MM.1S (cell line): ENCODE results near the gene CHST13.

Experiments used
- DNase-seq: peaks from one replicate; pipeline ENCODE4 v3.0.0-alpha.2; 2015
- H2AFZ ChIP-seq: fragments of 300-600 bp; sonication (generic); 2 replicates; pipeline ENCODE4 v1.6.0; 2016; ENCODE audit warnings: antibody characterized with exemption, low read length
- H3F3A ChIP-seq: fragments of 300-600 bp; sonication (generic); 2 replicates; pipeline ENCODE4 v1.6.1; 2016; ENCODE audit warnings: mild to moderate bottlenecking, antibody characterized with exemption, low read length, moderate library complexity, mixed read lengths; ENCODE audit not compliant: insufficient read depth
- H3K27ac ChIP-seq: fragments of 300-600 bp; sonication (generic); 2 replicates; pipeline ENCODE4 v1.5.1; 2016; ENCODE audit warnings: mild to moderate bottlenecking, low read length
- H3K27me3 ChIP-seq: fragments of 300-600 bp; sonication (generic); replicated peaks from 2 replicates; pipeline ENCODE4 v1.6.0; 2016; ENCODE audit warnings: low read length; ENCODE audit not compliant: insufficient read depth
- H3K36me3 ChIP-seq: fragments of 300-600 bp; sonication (generic); replicated peaks from 2 replicates; pipeline ENCODE4 v1.6.1; 2016; ENCODE audit warnings: mild to moderate bottlenecking, low read length, mixed read lengths; ENCODE audit not compliant: insufficient read depth
- H3K4me1 ChIP-seq: fragments of 300-600 bp; sonication (generic); 2 replicates; pipeline ENCODE4 v1.6.1; 2016; ENCODE audit warnings: low read length, mixed read lengths
- H3K4me2 ChIP-seq: fragments of 300-600 bp; sonication (generic); 2 replicates; pipeline ENCODE4 v1.6.0; 2016; ENCODE audit warnings: low read depth, low read length
- H3K4me3 ChIP-seq: fragments of 300-600 bp; sonication (generic); 2 replicates; pipeline ENCODE4 v1.5.1; 2016; ENCODE audit warnings: low read length, mixed read lengths
- H3K79me2 ChIP-seq: fragments of 300-600 bp; sonication (generic); 2 replicates; pipeline ENCODE4 v1.6.1; 2016; ENCODE audit warnings: mixed run types, low read length, mixed read lengths
- H3K9ac ChIP-seq: fragments of 300-600 bp; sonication (generic); 2 replicates; pipeline ENCODE4 v1.6.1; 2016; ENCODE audit warnings: low read length, mixed read lengths
- H3K9me2 ChIP-seq: fragments of 300-600 bp; sonication (generic); replicated peaks from 2 replicates; pipeline ENCODE4 v1.6.1; 2016; ENCODE audit warnings: mild to moderate bottlenecking, low read length, mixed read lengths; ENCODE audit not compliant: insufficient read depth
- H3K9me3 ChIP-seq: fragments of 300-600 bp; sonication (generic); replicated peaks from 2 replicates; pipeline ENCODE4 v1.6.1; 2016; ENCODE audit warnings: mild to moderate bottlenecking, low read length, mixed read lengths; ENCODE audit not compliant: insufficient read depth
- H4K20me1 ChIP-seq: fragments of 300-600 bp; sonication (generic); 2 replicates; pipeline ENCODE4 v1.6.1; 2016; ENCODE audit warnings: mild to moderate bottlenecking, low read length, moderate library complexity, mixed read lengths; ENCODE audit not compliant: insufficient read depth
- EZH2 ChIP-seq: fragments of 300-600 bp; sonication (generic); optimal IDR thresholded peaks from 2 replicates; pipeline ENCODE3; 2017; ENCODE audit warnings: low read depth, mild to moderate bottlenecking, antibody characterized with exemption, low read length, mixed read lengths
- EZH2phosphoT487 ChIP-seq: fragments of 300-600 bp; sonication (generic); IDR thresholded peaks from 2 replicates; pipeline ENCODE4 v1.6.1; 2018; ENCODE audit warnings: antibody characterized with exemption, low read length
- TF ChIP-seq, protein P1 (sequence below): fragments of 300-600 bp; sonication (generic); IDR thresholded peaks from 2 replicates; pipeline ENCODE4 v1.5.1; 2016; ENCODE audit warnings: antibody characterized with exemption, low read length, mixed read lengths

CHST13 gene

DNA sequence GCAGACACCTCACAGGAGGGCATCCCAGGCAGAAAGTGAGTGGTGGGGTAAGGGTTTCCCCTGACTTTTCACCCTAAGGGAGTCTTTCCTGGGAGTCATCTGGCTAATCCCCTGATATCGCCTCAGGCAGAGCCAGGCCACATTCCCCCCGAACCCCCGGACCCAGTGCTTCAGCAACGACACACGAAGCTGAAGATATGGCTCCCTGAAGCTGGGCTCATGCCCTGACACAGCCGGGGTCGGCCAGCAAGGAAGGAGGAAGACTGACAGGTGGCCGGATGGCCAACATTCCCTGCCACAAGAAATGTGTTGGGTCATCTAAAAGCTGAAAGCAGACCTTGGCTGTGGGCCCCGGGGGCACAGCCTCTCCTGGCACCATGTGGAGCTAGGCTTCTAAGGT, 14.4 kb downstream of the CHST13 start:
- Histone ChIP-seq H3K9me3 (no peaks in the 10 kb centered on the region), H2AFZ (no peak overlapping the region), H3K9me2 (no peaks in the 10 kb centered on the region), H3K9ac (no peak overlapping the region), H3K36me3 (no peaks in the 10 kb centered on the region), H3K27me3 (peaks cover 44% of the 10 kb centered on the region), H3K4me2 (no peak overlapping the region), H3F3A (no peaks in the 10 kb centered on the region), H3K4me1 (no peaks in the 10 kb centered on the region), H3K4me3 (no peak overlapping the region), H3K27ac (no peak overlapping the region), H3K79me2 (no peaks in the 10 kb centered on the region), H4K20me1 (no peaks in the 10 kb centered on the region)
- no peak for TF ChIP-seq EZH2
- no peak for TF ChIP-seq EZH2phosphoT487
- TF ChIP-seq, protein P1, sequence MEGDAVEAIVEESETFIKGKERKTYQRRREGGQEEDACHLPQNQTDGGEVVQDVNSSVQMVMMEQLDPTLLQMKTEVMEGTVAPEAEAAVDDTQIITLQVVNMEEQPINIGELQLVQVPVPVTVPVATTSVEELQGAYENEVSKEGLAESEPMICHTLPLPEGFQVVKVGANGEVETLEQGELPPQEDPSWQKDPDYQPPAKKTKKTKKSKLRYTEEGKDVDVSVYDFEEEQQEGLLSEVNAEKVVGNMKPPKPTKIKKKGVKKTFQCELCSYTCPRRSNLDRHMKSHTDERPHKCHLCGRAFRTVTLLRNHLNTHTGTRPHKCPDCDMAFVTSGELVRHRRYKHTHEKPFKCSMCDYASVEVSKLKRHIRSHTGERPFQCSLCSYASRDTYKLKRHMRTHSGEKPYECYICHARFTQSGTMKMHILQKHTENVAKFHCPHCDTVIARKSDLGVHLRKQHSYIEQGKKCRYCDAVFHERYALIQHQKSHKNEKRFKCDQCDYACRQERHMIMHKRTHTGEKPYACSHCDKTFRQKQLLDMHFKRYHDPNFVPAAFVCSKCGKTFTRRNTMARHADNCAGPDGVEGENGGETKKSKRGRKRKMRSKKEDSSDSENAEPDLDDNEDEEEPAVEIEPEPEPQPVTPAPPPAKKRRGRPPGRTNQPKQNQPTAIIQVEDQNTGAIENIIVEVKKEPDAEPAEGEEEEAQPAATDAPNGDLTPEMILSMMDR: no peak
- no peak for DNase-seq

DNA sequence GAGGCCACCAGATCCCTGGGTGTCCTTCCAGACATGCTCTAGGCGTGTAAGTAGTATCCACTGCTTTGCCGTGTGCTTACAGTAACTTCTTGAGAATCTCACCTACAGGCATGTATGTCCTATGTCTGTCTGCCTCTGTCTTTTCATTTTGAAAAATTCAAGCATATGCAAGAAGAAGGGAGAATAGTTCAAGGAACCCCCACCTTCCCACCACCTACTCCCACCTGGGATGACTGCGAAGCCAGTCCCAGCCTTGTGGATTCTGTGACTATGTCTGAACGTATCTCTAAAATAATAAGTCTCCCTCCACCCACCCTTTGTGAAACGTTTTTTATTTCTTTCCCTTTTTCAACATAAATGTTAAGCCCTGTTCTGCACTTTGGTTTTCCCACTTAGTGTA, 15.0 kb downstream of the CHST13 start:
- H3K9ac ChIP-seq: no peak overlapping the region
- no peak overlapping the region for H3K27ac ChIP-seq

DNA sequence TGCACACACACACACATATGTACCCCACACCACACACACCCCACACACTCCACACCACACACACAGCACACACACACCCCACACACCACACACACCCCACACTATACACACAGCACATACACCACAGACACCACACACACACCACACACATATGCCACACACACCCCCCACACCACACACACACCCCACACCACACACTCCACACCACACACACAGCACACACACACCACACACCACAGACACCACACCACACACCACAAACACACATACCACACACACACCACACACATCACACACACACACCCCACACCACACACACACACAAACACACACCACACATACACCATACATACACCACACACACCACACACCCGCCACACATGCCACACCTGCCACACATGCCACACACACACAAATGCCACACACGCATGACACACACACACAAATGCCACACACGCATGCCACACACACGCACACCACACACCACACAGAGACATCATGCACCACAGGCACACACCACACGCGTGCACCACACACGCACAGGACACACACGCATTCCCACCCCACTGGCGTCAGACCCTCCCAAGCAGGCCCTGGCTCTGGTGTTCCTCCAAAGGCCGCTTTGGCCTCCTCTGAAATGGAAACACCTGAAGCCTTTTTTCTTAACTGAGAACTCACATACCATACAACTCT, 15.7 kb downstream of the CHST13 start:
- no peaks in the 10 kb centered on the region for H3K9me2 ChIP-seq
- H2AFZ ChIP-seq: no peak overlapping the region
- no peak overlapping the region for H3K27ac ChIP-seq
- H3K4me2 ChIP-seq: no peak overlapping the region
- H3K36me3 ChIP-seq: no peaks in the 10 kb centered on the region
- no peak for DNase-seq
- peaks cover 32% of the 10 kb centered on the region for H3K27me3 ChIP-seq
- no peaks in the 10 kb centered on the region for H3F3A ChIP-seq
- H3K4me1 ChIP-seq: no peaks in the 10 kb centered on the region
- H3K9me3 ChIP-seq: no peaks in the 10 kb centered on the region
- H3K79me2 ChIP-seq: no peaks in the 10 kb centered on the region
- no peak overlapping the region for H3K4me3 ChIP-seq
- H3K9ac ChIP-seq: no peak overlapping the region
- no peak for TF ChIP-seq EZH2phosphoT487
- no peak for TF ChIP-seq EZH2
- TF ChIP-seq, protein P1: no peak
- H4K20me1 ChIP-seq: no peaks in the 10 kb centered on the region

More for the DNA sequence above, 15.0 kb downstream of the CHST13 start:
- H3K9me3 ChIP-seq: no peaks in the 10 kb centered on the region
- no peaks in the 10 kb centered on the region for H3K9me2 ChIP-seq
- H3K27me3 ChIP-seq: peaks cover 39% of the 10 kb centered on the region
- H4K20me1 ChIP-seq: no peaks in the 10 kb centered on the region
- no peak overlapping the region for H3K4me2 ChIP-seq
- no peaks in the 10 kb centered on the region for H3K79me2 ChIP-seq
- H3K36me3 ChIP-seq: no peaks in the 10 kb centered on the region
- no peak overlapping the region for H3K4me3 ChIP-seq
- no peaks in the 10 kb centered on the region for H3K4me1 ChIP-seq
- no peak for DNase-seq
- H2AFZ ChIP-seq: no peak overlapping the region
- no peaks in the 10 kb centered on the region for H3F3A ChIP-seq
- TF ChIP-seq, protein P1: no peak
- no peak for TF ChIP-seq EZH2phosphoT487
- no peak for TF ChIP-seq EZH2
